ENCODE results near the gene CCSER1. TPM values are rescaled to one million over a fixed set of nuclear protein-coding genes. Genes with fewer than 3 reads are reported as not detected.

Gene CCSER1
- polyA plus RNA-seq, 1 donor from 2014 or later, result 20.8 TPM

DNA sequence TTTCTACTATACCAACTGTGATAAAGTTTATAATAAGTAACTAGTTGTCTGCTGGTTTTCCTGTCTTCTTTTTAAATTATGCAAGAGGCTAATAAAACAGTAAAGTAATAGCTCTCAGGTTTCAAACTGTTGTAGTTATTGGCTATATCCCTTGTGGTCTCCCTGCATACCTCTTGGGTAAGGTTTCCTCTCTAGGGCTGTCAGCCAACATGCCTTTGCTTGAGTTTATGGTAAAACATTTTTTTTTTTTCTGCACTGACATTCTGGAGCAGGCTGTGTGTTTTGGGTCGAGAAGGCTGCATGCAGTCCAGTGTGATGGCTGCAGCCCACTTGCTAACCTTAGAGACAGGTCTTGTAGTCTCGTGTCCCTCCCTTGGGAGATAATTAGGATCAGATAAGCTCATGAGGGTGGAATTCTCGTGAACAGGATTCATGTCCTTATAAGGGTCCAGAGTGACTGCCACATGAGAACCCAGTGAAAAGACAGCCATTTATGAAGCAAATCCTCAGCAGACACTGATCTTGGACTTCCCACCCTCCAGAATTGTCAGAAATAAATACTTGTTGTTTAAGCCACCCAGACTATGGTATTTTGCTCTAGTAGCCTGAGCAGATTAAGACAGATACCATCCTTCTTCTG is 831.2 kb downstream of the CCSER1 start:
- Histone ChIP-seq H3K79me2 (replicated peaks; ENCODE audit: insufficient read depth, low read length) (no peaks in the 10 kb centered on the region), H2AFZ (ENCODE audit: low read depth, low read length) (no peak overlapping the region), H3K9me2 (ENCODE audit: insufficient read depth, low read length) (no peaks in the 10 kb centered on the region), H3K27me3 (ENCODE audit: insufficient read depth, low read depth, low read length) (no peaks in the 10 kb centered on the region), H3K4me3 (ENCODE audit: low read length) (no peak overlapping the region), H3K27ac (ENCODE audit: low read length) (no peak overlapping the region), H3K36me3 (ENCODE audit: insufficient read depth, low read length) (no peaks in the 10 kb centered on the region), H3K4me2 (ENCODE audit: low read length) (no peak overlapping the region), H3K9ac (ENCODE audit: low read length) (no peak overlapping the region), H4K20me1 (ENCODE audit: insufficient read depth) (no peaks in the 10 kb centered on the region), H3K9me3 (ENCODE audit: low read length) (no peaks in the 10 kb centered on the region), H3F3A (ENCODE audit: insufficient read depth, low read length, poor library complexity, severe bottlenecking) (no peaks in the 10 kb centered on the region)
- no peak for TF ChIP-seq RAD21 (conservative IDR thresholded peaks at IDR 0.05)
- no peak for TF ChIP-seq SMC3 (conservative IDR thresholded peaks at IDR 0.05; ENCODE audit: poor library complexity)
- no peak for TF ChIP-seq POLR2AphosphoS5 (IDR thresholded peaks at IDR 0.05)
- no peak for TF ChIP-seq TAF1 (IDR thresholded peaks at IDR 0.05; ENCODE audit: low read depth)
- no peak for TF ChIP-seq MXI1 (conservative IDR thresholded peaks at IDR 0.05; ENCODE audit: poor library complexity, severe bottlenecking)
- TF ChIP-seq, protein P1, sequence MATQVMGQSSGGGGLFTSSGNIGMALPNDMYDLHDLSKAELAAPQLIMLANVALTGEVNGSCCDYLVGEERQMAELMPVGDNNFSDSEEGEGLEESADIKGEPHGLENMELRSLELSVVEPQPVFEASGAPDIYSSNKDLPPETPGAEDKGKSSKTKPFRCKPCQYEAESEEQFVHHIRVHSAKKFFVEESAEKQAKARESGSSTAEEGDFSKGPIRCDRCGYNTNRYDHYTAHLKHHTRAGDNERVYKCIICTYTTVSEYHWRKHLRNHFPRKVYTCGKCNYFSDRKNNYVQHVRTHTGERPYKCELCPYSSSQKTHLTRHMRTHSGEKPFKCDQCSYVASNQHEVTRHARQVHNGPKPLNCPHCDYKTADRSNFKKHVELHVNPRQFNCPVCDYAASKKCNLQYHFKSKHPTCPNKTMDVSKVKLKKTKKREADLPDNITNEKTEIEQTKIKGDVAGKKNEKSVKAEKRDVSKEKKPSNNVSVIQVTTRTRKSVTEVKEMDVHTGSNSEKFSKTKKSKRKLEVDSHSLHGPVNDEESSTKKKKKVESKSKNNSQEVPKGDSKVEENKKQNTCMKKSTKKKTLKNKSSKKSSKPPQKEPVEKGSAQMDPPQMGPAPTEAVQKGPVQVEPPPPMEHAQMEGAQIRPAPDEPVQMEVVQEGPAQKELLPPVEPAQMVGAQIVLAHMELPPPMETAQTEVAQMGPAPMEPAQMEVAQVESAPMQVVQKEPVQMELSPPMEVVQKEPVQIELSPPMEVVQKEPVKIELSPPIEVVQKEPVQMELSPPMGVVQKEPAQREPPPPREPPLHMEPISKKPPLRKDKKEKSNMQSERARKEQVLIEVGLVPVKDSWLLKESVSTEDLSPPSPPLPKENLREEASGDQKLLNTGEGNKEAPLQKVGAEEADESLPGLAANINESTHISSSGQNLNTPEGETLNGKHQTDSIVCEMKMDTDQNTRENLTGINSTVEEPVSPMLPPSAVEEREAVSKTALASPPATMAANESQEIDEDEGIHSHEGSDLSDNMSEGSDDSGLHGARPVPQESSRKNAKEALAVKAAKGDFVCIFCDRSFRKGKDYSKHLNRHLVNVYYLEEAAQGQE (IDR thresholded peaks at IDR 0.05; ENCODE audit: borderline replicate concordance), result no peak
- no peak for TF ChIP-seq EZH2 (IDR thresholded peaks at IDR 0.05; ENCODE audit: borderline replicate concordance, insufficient read depth, low read length, poor library complexity, severe bottlenecking)
- no peak for TF ChIP-seq CTCF (IDR thresholded peaks at IDR 0.05; ENCODE audit: poor library complexity, severe bottlenecking)
- no peak for TF ChIP-seq EP300 (conservative IDR thresholded peaks at IDR 0.05; ENCODE audit: poor library complexity, severe bottlenecking)

GRCh38 chr4:90960433-90960832 is 833.2 kb downstream of the CCSER1 start:
- Histone ChIP-seq H4K20me1 (ENCODE audit: insufficient read depth) (no peaks in the 10 kb centered on the region), H3K27me3 (ENCODE audit: insufficient read depth, low read depth, low read length) (no peaks in the 10 kb centered on the region), H3K4me2 (ENCODE audit: low read length) (no peak overlapping the region), H2AFZ (ENCODE audit: low read depth, low read length) (no peak overlapping the region), H3K79me2 (replicated peaks; ENCODE audit: insufficient read depth, low read length) (no peaks in the 10 kb centered on the region), H3K9ac (ENCODE audit: low read length) (no peak overlapping the region), H3K27ac (ENCODE audit: low read length) (no peak overlapping the region), H3F3A (ENCODE audit: insufficient read depth, low read length, poor library complexity, severe bottlenecking) (no peaks in the 10 kb centered on the region), H3K9me3 (ENCODE audit: low read length) (no peaks in the 10 kb centered on the region), H3K9me2 (ENCODE audit: insufficient read depth, low read length) (no peaks in the 10 kb centered on the region), H3K4me3 (ENCODE audit: low read length) (no peak overlapping the region), H3K36me3 (ENCODE audit: insufficient read depth, low read length) (no peaks in the 10 kb centered on the region)
- no peak for TF ChIP-seq RAD21 (conservative IDR thresholded peaks at IDR 0.05)
- no peak for TF ChIP-seq TAF1 (IDR thresholded peaks at IDR 0.05; ENCODE audit: low read depth)
- TF ChIP-seq SMC3 (conservative IDR thresholded peaks at IDR 0.05; ENCODE audit: poor library complexity), result no peak
- no peak for TF ChIP-seq EZH2 (IDR thresholded peaks at IDR 0.05; ENCODE audit: borderline replicate concordance, insufficient read depth, low read length, poor library complexity, severe bottlenecking)
- TF ChIP-seq, protein P1 (IDR thresholded peaks at IDR 0.05; ENCODE audit: borderline replicate concordance), result no peak

Measured in neural cell (in vitro differentiated cells).